Measurements from ENCODE around the gene USP13. TPM values are rescaled to one million over a fixed set of nuclear protein-coding genes. Genes with fewer than 3 reads are reported as not detected.

USP13 gene
- total RNA-seq, 1 donor from 2014 or later: 9.8 TPM

Other genes with a start within 250 kb of the USP13 start
- gene GNB4, start 201.6 kb upstream of the USP13 start, total RNA-seq: 32.2 TPM
- gene ACTL6A, start 90.1 kb upstream of the USP13 start, total RNA-seq: 35.0 TPM
- 34.6 TPM for gene MRPL47, start 48.4 kb upstream of the USP13 start, total RNA-seq
- gene NDUFB5, start 48.2 kb upstream of the USP13 start, total RNA-seq: 96.2 TPM